ENCODE data around the gene MBD2. TPM values are rescaled to one million over a fixed set of nuclear protein-coding genes. Genes with fewer than 3 reads are reported as not detected.

Gene MBD2
- total and polyA plus RNA-seq, 8 donors = 62.3 to 89.6 (median 76.3) TPM

GRCh38 chr18:54161267-54161666 is 63.2 kb downstream of the MBD2 start:
- intact Hi-C loops (cut with DNase I) = no loop called here
- DNase-seq (no peak), ATAC-seq (no peak)
- Histone ChIP-seq H3K4me1 (no peaks in the 10 kb centered on the region), H3K9me3 (no peaks in the 10 kb centered on the region), H3K4me3 (no peak overlapping the region), H3K36me3 (peaks cover 0 to 96% of the 10 kb centered on the region in 2 donors), H3K27ac (no peak overlapping the region), H3K27me3 (no peaks in the 10 kb centered on the region)
- TF ChIP-seq, protein P1, sequence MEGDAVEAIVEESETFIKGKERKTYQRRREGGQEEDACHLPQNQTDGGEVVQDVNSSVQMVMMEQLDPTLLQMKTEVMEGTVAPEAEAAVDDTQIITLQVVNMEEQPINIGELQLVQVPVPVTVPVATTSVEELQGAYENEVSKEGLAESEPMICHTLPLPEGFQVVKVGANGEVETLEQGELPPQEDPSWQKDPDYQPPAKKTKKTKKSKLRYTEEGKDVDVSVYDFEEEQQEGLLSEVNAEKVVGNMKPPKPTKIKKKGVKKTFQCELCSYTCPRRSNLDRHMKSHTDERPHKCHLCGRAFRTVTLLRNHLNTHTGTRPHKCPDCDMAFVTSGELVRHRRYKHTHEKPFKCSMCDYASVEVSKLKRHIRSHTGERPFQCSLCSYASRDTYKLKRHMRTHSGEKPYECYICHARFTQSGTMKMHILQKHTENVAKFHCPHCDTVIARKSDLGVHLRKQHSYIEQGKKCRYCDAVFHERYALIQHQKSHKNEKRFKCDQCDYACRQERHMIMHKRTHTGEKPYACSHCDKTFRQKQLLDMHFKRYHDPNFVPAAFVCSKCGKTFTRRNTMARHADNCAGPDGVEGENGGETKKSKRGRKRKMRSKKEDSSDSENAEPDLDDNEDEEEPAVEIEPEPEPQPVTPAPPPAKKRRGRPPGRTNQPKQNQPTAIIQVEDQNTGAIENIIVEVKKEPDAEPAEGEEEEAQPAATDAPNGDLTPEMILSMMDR (IDR thresholded peaks at IDR 0.05) = no peak

DNA sequence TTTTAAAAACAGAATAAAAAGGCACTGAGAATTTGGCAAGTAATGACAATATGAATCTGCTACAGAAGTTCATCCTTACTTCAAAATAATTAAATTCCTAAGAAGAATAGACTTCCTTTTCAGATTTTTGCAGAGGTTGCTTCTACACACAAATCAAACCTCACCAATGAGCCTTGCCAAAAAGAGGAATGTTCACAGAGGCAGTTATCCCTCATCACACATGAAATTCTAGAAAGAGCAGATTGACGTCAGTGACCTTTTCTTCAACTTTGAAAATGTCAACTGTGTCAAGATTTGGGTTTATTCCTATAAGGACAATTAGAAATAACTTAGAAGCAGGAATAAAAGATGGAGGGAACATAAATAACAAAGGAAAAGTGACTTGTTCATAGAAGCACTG is 64.6 kb downstream of the MBD2 start:
- intact Hi-C loops (cut with DNase I) = no loop called here
- TF ChIP-seq, protein P1 (IDR thresholded peaks at IDR 0.05) = no peak
- H3K4me3 ChIP-seq = no peak overlapping the region
- no peaks in the 10 kb centered on the region for H3K4me1 ChIP-seq
- no peak for DNase-seq
- H3K9me3 ChIP-seq = no peaks in the 10 kb centered on the region
- no peaks in the 10 kb centered on the region for H3K27me3 ChIP-seq
- ATAC-seq = no peak
- H3K27ac ChIP-seq = no peak overlapping the region
- peaks cover 0 to 96% of the 10 kb centered on the region in 2 donors for H3K36me3 ChIP-seq

GRCh38 chr18:54157646-54158385 is 66.7 kb downstream of the MBD2 start:
- Histone ChIP-seq H3K36me3 (peaks cover 0 to 97% of the 10 kb centered on the region in 2 donors), H3K27ac (no peak overlapping the region), H3K9me3 (no peaks in the 10 kb centered on the region), H3K27me3 (no peaks in the 10 kb centered on the region), H3K4me1 (no peaks in the 10 kb centered on the region), H3K4me3 (no peak overlapping the region)
- intact Hi-C loops (cut with DNase I) = no loop called here
- TF ChIP-seq, protein P1 (IDR thresholded peaks at IDR 0.05) = no peak
- no peak for DNase-seq
- ATAC-seq = no peak

DNA sequence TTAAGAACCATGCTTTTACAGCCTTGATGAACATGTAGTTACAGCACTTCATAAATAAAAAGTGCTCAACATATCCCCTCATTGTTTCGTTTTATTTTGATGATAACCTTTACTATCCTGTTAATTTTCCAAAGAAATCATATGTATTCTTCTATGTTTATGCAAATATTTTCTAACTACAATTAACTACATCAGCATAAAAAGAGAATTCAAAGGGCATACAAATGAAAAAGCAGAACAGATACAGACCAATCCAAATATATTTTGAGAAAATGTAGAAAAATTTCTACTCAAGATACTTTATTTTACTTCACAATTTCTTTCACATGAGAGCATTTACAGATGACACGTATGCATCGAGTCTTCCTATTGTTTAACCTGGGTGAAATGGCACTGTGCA is 69.1 kb downstream of the MBD2 start:
- ATAC-seq = no peak
- Histone ChIP-seq H3K27ac (no peak overlapping the region), H3K36me3 (peaks cover 0 to 83% of the 10 kb centered on the region in 2 donors), H3K27me3 (no peaks in the 10 kb centered on the region), H3K4me3 (no peak overlapping the region), H3K4me1 (no peaks in the 10 kb centered on the region), H3K9me3 (no peaks in the 10 kb centered on the region)
- DNase-seq = no peak
- intact Hi-C loops (cut with DNase I) = no loop called here
- TF ChIP-seq, protein P1 (IDR thresholded peaks at IDR 0.05) = no peak

DNA sequence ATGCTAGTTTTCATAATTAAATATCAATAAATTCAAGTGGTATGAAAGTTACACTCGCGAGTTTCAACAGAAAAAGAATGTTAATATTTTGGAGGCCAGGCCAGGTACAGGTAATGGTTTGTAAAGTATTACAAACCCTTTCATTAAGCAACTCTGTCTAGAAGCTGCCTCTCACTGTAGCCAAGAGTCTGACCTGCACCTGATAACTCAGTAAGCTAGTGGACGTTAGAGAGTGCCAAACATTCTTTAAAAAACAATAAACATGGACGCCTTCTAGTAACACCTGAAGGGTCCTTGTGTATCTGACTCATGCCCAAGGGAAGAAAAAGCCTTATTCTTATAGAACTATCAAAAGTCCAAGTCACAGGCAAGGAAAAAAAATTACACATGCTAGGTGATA is 70.2 kb downstream of the MBD2 start:
- no peak overlapping the region for H3K27ac ChIP-seq
- peaks cover 0 to 72% of the 10 kb centered on the region in 2 donors for H3K36me3 ChIP-seq
- DNase-seq = no peak
- H3K4me3 ChIP-seq = no peak overlapping the region
- ATAC-seq = peak; percentile 81
- no peaks in the 10 kb centered on the region for H3K27me3 ChIP-seq
- H3K9me3 ChIP-seq = no peaks in the 10 kb centered on the region
- intact Hi-C loops (cut with DNase I) = no loop called here
- TF ChIP-seq, protein P1 (IDR thresholded peaks at IDR 0.05) = no peak
- peaks cover 0 to 8% of the 10 kb centered on the region in 2 donors for H3K4me1 ChIP-seq
